Activated CD4-positive, alpha-beta T cell treated with anti-CD3 and anti-CD28 coated beads, Interleukin-10, Interleukin-2, amounts not matched to agents 100 ng/mL and 50 ng/mL, durations not matched to agents 16 hours and 8 hours (primary cell): Measurements from ENCODE around the gene XPO1.
"Not testable (repeated sequence)": the region's sequence is repeated elsewhere in the genome, so short reads cannot be mapped to it uniquely, and the experiment has no call there.

Experiments
- DNase-seq: peaks from one replicate; pipeline ENCODE4 v3.0.0-alpha.2; 2020

XPO1 gene

DNA sequence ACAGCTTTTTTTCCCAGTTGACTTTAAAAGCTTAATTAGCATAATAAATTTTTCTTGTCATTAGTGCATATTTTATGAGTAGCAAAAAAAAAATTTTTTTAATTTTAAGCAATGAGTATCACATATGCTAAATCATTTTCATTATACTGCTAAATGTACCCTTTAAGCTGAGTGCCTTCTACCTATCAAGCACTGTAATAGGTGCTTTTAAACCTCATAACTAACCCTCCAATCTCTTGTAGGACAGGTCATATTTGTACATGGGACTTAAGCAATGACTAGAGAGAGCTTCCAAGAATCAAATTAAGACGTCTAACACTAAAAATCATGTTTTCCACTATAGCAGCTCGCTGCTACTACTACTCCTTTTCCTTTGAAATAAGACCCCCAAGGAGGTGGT is 7.4 kb downstream of the XPO1 start:
- DNase-seq: no peak

DNA sequence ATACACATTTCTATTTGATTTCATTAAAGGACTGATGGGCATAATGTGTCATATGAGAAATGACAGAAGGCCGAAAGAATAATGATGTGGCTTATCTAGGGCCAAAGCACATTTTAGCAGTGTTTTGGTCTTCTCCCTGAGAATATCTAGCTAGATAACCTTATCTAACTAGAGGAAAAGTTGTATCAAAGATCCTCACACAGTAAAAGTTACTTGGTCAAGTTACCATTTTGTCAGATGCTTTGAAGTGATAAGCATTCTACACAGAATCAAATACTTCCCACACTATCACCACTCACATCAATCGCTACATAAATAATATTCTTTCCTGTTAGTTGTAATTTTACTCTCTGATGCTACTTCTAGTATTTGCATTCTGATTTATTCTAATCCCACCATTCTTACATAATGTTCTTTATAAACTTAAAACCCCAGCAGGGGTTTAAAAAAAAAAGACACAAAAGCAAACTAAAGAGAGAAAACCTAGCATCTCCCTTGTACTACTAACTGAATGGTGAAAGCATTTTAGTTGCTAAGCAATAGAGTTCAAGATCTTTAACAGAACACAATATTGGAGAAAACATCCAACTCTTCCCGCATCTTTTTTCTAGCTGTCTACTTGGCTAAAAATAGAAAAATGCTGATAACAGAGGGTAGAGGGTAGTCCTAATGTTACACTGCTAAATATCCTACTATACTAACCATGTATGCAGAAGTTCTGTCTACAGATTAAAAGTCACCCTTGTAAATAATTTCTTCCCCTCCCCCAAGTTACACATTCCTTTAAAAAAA is 8.0 kb downstream of the XPO1 start:
- DNase-seq: no peak

DNA sequence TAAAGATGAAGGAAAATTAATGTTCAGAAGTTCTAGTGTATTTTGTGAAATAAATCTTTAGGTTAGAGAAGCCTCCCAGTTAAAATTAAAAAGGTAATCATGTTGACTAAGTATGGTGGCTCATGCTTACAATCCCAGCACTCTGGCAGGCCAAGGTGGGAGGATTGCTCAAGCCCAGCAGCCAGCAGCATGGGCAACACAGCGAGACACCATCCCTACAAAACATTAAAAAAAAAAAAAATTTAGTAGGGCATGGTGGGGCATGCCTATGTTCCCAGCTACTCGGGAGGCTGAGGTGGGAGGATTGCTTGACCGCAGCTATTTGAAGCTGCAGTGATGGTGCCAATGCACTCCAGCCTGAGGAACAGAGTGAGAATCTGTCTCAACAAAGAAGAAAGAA is 17.9 kb downstream of the XPO1 start:
- DNase-seq: no peak

DNA sequence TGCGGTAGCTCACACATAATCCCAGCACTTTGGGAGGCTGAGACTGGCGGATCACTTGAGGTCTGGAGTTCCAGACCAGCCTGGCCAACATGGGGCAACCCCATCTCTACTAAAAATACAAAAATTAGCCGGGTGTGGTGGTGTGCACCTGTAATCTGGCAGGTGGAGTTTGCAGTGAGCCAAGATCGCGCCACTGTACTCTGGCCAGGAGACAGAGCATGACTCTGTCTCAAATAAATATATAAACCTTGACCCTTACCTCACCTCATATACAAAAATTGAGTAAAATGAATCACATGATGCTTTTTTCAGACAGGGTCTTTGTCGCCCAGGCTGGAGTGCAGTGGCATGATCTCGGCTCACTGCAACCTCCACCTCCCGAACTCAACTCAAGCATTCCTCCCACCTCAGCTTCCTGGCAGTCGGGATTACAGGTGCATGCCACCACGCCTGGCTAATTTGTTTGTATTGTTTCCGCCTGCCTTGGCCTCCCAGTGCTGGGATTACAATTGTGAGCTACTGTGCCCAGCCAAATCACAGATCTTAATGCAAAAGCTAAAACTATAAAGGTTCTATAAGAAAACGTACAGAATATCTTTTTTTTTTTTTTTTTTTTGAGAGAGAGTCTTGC is 25.3 kb downstream of the XPO1 start:
- no peak for DNase-seq

DNA sequence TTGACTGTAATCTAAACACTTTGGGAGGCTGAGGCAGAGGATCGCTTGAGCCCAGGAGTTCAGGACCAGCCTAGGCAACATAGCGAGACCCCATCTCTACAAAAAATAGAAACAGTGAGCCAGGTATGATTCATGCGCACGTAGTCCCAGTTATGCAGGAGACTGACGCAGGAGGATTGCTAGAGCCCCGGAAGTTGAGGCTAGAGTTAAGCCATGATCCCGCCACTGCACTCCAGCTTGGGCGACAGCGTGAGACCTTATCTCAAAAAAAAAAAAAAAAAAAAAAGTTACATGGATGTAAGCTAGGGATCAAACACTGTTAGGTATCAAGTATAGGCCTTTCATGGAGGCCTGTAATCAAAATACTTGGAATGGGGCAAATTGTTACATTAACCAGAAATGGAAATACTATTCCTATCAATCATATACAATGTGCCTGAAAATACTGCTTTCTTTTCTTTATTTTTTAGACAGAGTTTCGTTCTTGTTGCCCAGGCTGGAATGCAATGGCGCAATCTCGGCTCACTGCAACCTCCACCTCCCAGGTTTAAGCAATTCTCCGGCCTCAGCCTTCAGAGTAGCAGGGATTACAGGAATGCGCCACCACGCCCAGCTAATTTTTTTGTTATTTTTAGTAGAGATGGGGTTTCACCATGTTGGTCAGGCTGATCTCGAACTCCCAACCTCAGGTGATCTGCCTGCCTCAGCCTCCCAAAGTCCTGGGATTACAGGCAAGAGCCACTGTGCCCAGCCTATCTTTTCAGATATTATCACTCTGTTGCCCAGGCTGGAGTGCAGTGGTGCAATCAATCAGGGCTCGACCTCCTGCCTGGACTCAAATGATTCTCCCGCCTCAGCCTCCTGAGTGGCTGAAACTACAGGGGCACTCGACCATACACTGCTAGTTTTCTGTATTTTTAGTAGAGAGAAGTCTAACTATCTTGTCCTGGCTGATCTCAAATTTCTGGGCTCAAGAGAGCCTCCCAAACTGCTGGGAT is 27.2 kb downstream of the XPO1 start:
- DNase-seq: no peak

DNA sequence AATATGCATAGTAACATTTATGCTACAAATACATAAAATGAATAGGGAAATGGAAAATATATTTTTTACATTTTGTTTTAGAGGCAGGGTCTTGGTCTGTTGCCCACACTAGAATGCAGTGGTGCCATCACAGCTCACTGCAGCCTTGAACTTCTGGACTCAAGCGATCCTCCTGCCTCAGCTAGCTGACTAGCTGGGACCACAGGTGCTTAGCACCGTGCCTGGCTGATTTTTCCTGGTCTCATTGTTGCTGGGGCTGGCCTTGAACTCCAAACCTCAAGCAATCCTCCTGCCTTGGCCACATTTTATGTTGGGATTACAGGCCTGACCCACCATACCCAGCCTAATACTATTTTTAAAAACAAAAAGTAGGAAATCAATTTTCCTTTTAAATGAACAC is 33.2 kb downstream of the XPO1 start:
- DNase-seq: no peak

DNA sequence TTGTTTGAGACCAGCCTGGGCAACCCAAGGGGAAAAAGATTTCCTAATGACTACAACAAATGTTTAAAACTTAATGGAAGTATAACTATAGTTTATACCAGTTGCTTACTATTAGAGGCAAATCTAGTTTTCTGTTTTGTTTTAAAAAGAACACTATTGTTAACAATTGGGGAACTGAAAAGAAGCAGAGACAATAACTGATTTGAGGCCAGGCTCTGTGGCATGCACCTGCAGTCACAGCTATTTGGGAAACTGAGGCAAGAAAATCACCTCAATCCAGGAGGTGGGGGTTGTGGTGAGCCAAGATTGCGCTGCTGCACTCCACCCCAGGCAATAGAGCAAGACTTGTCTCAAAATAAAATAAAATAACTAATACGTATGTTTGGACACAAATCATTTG is 39.1 kb downstream of the XPO1 start:
- DNase-seq: no peak

DNA sequence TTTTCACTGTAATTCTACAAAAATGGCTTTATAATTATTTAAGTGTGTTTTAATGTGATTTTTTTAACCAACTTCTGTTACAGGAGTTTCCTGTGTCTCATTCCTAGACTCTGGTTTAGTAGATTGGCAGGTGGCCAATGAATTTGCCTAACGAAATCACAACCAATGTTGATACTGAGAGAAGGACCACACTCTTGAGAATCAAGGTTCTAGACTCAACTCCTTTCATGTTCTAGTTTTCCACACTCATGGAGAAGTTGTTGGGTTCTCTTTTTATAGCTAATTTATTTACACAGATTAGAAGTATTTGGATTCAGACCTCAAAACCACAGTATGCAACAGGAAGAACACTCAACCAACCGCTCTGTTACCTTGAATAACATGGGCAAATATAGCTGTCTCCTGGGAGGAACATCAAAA is 44.6 kb downstream of the XPO1 start:
- DNase-seq: peak; percentile 60

DNA sequence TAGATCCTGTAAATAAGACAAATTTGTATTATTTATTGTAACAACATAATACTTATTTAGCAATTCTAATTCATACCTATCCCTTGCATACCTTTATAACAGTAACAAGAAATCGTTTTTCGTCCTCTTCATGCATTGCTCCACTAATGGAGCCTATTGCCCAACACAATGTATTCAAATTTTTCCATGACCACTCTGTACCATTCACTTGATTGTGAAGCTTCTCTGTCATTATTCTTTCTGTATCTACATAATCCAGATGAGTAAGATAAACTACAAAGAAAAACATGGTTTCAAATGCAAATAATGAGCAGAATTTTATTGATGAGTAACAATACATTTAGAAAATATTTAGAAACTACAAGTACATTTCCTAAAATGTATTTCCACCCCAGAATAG is 45.7 kb downstream of the XPO1 start:
- DNase-seq: no peak

DNA sequence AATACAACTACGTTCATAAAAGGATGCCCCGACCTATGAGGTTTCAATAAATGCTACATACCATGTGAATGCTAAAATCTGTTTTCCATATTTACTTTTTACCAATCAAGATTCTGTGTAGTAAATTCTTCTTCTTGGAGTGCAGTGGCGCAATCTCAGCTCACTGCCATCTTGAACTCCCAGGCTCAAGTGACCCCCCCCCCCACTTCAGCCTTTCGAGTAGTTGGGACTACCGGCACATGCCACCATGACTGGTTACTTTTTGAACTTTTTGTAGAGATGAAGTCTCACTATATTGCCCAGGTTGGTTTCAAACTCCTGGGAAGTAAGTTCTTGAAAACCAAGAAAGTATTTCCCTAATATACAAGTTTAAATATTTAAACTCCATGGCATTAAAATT is 52.9 kb downstream of the XPO1 start:
- no peak for DNase-seq

DNA sequence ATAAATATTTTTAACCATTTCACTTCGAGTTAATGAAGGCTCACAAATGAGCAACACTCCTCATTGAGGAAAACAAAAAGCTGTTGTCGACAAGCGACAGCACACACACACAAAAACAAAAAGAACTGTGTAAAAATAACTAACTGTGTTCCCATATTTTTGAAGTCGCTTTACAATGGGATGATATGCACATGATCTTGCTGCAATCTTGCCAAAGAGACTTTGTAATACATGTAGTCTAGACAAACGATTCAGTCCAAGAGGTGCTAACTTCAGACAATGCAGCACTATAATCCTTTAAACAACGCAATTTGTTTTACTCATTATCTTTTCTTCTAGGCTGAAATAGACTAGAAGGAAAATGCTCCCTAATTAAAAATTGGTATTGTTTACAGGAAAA is 60.1 kb downstream of the XPO1 start:
- no peak for DNase-seq

DNA sequence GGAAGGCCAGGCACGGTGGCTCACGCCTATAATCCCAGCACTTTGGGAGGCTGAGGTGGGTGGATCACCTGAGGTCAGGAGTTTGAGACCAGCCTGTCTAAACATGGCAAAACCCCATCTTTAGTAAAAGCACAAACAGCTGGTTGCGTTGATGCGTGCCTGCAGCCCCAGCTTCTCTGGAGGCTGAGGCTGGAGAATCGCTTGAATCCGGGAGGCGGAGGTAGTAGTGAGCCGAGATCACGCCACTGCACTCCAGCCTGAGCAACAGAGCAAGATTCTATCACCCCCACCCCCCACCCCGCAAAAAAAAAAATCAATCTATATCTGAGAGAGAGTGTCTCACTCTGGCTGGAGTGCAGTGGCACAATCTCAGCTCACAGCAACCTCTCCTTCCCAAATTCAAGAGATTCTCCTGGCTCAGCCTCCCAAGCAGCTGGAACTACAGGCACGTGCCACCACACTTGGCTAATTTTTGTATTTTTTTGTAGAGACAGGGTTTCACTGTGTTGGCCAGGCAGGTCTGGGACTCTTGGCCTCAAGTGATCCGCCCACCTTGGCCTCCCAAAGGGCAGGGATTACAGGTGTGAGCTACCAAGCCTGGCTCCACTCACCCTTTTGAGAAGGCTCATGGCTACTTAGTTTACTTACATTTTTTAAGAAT is 61.1 kb downstream of the XPO1 start:
- DNase-seq: not testable (repeated sequence)

DNA sequence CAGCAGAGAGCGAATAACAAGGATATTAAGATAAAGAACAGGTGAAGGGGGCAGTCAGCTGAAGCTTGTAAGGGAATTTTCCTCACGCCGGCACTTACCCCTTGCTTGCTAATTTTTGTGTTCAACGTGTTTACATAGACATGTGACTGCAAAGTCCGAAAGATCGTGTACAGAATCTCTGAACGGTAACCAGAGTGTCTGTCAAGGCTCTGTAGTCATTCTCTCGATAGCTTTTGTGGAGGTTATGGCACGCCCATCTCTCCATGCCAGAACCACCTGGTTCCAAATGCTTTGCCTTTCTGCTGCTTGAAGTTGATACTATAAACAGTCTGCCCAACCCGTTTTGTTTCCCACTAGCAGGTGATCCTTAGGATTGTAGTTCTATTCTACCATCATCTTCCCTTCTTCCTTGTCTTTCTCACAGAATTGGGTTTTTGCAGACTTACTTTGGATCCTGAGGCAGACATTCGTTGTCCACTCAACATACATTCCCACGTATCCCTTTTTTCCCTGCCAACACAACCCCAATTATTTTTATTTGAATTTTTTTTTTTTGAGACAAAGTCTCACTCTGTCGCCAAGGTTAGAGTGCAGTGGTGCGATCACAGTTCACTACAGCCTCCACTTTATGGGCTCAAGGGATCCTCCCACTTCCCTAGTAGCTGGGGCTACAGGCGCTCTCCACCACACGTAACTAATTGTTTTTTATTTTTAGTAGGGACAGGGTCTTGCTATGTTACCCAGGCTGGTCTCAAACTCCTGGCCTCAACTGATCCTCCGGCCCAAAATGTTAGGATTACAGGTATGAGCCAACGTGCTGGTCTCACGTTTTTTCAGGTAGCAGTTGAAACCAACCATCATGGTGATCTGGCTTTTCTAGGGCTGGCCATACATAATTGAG is 66.0 kb downstream of the XPO1 start:
- peak; percentile 36 for DNase-seq

DNA sequence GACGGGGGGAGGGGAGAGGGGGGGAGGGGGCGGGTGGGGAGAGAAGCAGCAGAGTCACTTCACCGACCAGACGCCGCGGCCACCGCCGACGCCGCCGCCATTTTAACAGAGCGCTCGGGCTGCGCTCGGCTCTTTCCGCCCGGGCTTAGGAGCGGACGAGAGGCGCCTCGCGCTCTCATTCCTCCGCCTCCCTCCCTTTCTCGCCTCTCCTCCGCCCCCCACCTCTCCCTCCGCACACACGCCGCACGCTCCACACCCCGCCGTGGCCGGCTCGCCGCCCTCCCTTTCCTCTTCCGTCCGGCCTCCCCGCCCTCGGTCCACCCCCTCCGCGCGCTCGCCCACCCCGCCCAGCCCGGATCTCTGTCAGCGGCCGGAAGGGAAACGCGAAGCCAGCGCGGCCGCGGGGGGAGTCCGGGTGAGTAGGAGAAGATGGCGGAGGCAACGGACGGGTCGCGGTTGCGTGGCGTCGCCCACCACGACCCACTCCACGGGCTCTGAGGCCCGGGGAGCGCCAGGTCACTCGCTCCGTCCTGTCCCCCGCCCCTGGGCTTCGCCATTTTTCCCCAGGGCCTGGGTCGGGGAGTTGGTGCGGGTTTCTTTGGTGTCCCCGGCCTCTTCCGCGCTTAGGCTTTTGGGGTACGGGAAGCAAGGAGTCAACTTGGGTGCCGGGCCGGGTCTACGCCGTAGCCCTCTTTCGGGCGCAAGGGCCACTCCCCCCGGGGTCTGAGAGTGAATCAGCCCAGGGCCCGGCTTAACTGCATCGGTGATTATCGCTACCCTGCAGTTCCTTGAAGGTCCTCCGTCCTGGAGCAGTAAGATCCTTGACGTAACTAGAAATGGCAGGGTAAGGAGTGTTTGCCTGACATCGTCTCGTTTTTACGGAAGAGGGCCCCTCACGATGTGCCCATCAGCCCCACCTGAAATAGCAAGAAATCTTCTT is 66.9 kb downstream of the XPO1 start, which contains the start of gene USP34:
Gene USP34 (minus strand): TSS at position 123 of the 940 bp plus-strand sequence. CDS start 395 bp downstream, outside the sequence.
- peak; percentile 96 for DNase-seq

DNA sequence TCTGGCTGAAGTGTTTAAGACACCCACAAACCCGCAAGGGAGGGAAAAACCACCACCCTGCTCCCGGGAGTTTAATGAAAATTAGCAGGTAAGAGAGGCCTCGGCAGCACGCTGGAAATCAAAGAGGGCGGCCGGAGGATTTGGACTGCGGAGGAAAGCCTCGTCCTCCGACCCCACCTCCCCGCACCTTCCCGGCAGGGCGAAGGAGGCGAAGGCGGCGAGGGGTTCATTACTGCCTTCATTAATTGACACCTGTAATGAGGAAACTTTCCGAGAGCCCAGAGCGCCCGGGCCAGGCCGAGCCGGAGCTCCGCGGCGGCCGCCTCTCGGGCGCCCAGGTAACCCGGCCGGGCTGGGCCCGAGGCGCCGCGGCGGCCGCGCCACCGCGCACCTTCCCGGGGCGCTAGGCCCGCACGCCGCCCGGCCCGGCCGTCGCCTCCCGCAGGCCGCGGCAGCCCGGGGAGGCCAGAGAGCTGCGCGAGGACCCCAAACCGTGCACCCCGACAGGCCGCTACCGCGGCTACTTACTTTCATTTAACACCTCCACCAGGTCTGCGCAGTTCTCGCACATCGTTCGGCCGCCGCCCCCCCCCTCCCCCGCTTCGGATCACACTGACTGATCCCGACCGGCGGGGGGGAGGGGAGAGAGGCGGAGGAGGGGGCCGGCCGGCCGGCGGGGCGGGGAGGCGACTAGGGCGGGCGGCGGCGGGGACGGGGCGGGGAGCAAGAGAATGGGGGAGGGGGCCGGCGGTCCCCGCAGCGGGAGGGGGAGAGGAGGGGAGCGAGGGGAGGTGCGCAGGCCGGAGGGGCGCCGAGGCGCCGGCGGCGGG is 67.8 kb downstream of the XPO1 start:
- peak; percentile 90 for DNase-seq

DNA sequence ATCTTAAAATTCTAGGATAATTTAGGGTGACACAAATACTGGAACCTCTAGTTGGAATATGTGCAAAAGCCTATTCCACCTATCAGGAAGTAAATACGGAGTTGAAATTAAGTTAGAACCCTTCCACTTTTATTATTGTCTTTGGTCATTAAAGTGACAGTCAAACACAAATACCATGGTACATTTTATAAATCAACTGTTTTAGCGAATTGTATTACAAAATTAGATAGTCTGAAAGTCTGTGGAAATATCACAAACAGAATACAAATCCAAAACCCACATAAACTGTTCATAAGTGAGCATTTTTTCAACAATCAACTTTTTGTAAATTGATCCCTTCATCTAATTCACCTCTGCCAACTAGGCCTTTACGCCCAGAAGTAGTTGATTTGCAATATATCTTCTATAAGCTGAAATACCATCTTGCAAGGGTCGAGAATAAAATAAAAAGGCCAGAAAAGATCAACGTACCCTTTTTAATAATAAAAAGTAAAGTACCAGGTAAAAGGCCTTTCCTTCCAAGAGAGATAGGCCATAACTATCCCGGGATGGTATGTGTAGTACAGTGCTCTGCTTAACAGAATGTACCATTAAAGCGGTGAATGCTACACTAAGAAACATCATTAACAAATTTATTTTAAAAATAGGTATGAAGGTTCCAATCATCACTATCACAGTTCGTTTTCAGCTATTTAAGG is 68.6 kb downstream of the XPO1 start:
- no peak for DNase-seq

DNA sequence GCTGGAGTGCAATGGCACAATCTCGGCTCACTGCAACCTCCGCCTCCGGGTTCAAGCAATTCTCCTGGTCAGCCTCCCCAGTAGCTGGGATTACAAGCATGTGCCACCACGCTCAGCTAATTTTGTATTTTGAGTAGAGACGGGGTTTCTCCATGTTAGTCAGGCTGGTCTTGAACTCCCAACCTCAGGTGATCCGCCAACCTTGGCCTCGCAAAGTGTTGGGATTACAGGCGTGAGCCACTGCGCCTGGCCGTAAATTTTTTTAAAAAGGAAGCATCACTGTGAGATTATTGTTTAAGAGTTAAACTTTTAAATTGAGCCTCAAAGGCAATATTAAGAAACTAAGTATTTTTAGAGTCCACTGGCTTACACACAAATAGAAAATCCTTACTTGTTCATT is 69.9 kb downstream of the XPO1 start:
- not testable (repeated sequence) for DNase-seq

DNA sequence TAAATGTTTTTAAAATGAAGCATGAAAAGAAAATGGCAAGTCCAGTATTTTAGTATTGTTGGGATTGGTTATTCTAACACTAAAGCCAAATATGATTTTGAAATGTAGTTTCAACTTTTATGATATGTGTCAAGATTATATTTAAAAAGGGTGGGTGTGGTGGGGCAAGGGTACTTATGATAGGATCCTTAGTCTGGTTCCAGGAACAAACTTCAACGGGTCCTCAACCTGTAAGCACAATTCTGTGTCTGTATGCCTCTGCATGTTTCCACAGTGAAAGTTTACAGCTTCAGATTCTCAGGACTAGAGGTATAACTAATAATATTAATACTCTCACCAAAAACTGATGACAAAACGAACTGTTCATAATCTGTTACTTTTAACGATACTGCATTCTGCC is 73.1 kb downstream of the XPO1 start:
- no peak for DNase-seq
